Head of caudate nucleus (tissue), 42 donors: ENCODE results near the gene ADD1.

Experiments used
- DNase-seq, 42 donors: peaks; one replicate each; pipeline versions ENCODE4 v3.0.0 to v3.0.0-alpha.2; 2020 to 2021; ENCODE audit warnings: mixed read lengths in 7 of 42
- intact Hi-C: fragments of 100-400 bp; cut with DNase I; formaldehyde crosslinking; loops from one replicate; pipeline ENCODE4 v1.15.0; 2022

The ADD1 gene

GRCh38 chr4:2924765-2925301 is 81.2 kb downstream of the ADD1 start:
- intact Hi-C loops, result no loop called here

GRCh38 chr4:2925496-2925895 is 81.9 kb downstream of the ADD1 start:
- intact Hi-C loops, result no loop called here
- DNase-seq, result peak in 4 of 42 donors; percentile 1 to 15 (median 8)

More at GRCh38 chr4:2924765-2925301, 81.2 kb downstream of the ADD1 start:
- DNase-seq, result peak in 14 of 42 donors; percentile 1 to 68 (median 36)

- intact Hi-C loops, result no loop called here
- DNase-seq, result peak in 8 of 42 donors; percentile 2 to 37 (median 10)
These were observed 82.6 kb downstream of the ADD1 start for GRCh38 chr4:2925931-2926860.

GRCh38 chr4:2927016-2927695 is 83.5 kb downstream of the ADD1 start:
- DNase-seq, result peak in 10 of 42 donors; percentile 0 to 31 (median 10)
- intact Hi-C loops, result no loop called here

- DNase-seq, result peak in 6 of 42 donors; percentile 2 to 37 (median 18)
- intact Hi-C loops, result no loop called here
These were observed 84.0 kb downstream of the ADD1 start for GRCh38 chr4:2927696-2928075.

GRCh38 chr4:2928242-2929176 is 84.9 kb downstream of the ADD1 start:
- peak in 8 of 42 donors; percentile 1 to 36 (median 12) for DNase-seq
- intact Hi-C loops, result no loop called here

GRCh38 chr4:2929469-2929868 is 85.8 kb downstream of the ADD1 start:
- peak in 9 of 42 donors; percentile 3 to 59 (median 16) for DNase-seq
- intact Hi-C loops, result no loop called here

GRCh38 chr4:2930135-2930757 is 86.6 kb downstream of the ADD1 start:
- DNase-seq, result peak in 9 of 42 donors; percentile 1 to 39 (median 11)
- intact Hi-C loops, result loop anchor here (5.0 to 10.0 kb wide), 2 partner anchors 88 to 165 kb away; partner anchors contain the start of gene ADD1

GRCh38 chr4:2930758-2931511 is 87.3 kb downstream of the ADD1 start:
- intact Hi-C loops, result loop anchor here (5.0 to 10.0 kb wide), 2 partner anchors 89 to 166 kb away; partner anchors contain the start of gene ADD1
- DNase-seq, result peak in 34 of 42 donors; percentile 30 to 86 (median 64)

GRCh38 chr4:2931512-2932301 is 88.1 kb downstream of the ADD1 start:
- peak in 27 of 42 donors; percentile 11 to 72 (median 43) for DNase-seq
- intact Hi-C loops, result loop anchor here (5.0 to 10.0 kb wide), 2 partner anchors 89 to 167 kb away; partner anchors contain the start of gene ADD1

- intact Hi-C loops, result loop anchor here (5.0 to 10.0 kb wide), 2 partner anchors 90 to 168 kb away; partner anchors contain the start of gene ADD1
- peak in 7 of 42 donors; percentile 0 to 45 (median 11) for DNase-seq
These were observed 88.8 kb downstream of the ADD1 start for GRCh38 chr4:2932321-2932950.

- intact Hi-C loops, result loop anchor here (5.0 to 10.0 kb wide), 2 partner anchors 91 to 168 kb away; partner anchors contain the start of gene ADD1
These were observed 89.4 kb downstream of the ADD1 start for GRCh38 chr4:2932951-2933565.

GRCh38 chr4:2933566-2934076 is 90.0 kb downstream of the ADD1 start:
- DNase-seq, result peak in 7 of 42 donors; percentile 1 to 50 (median 9)
- intact Hi-C loops, result loop anchor here (5.0 to 10.0 kb wide), 2 partner anchors 91 to 169 kb away; partner anchors contain the start of gene ADD1

More at GRCh38 chr4:2932951-2933565, 89.4 kb downstream of the ADD1 start:
- peak in 5 of 42 donors; percentile 1 to 44 (median 9) for DNase-seq

GRCh38 chr4:2934077-2934812 is 90.6 kb downstream of the ADD1 start:
- intact Hi-C loops, result loop anchor here (5.0 to 10.0 kb wide), 2 partner anchors 92 to 169 kb away; partner anchors contain the start of gene ADD1

More at GRCh38 chr4:2934077-2934812, 90.6 kb downstream of the ADD1 start:
- peak in 19 of 42 donors; percentile 1 to 60 (median 43) for DNase-seq
